Heart right ventricle (tissue), 16 donors: Measurements from ENCODE around the gene DCDC2C. TPM values are rescaled to one million over a fixed set of nuclear protein-coding genes. Genes with fewer than 3 reads are reported as not detected.

Source experiments
- ATAC-seq, 8 donors: fragments of 200-7000 bp; cut with Tn5 transposase; one replicate each; pipeline ENCODE4 v1.9.1; 2020; ENCODE audit warnings: mild to moderate bottlenecking in 8 of 8, moderate library complexity in 8 of 8, moderate number of reproducible peaks in 1 of 8
- DNase-seq, 2 donors: peaks; one replicate each; pipeline ENCODE4 v3.0.0-alpha.2; 2020
- H3K27ac ChIP-seq, 10 donors: fragments of 200-600 bp; sonication (generic) in 2 of 10; one replicate each; pipeline versions ENCODE4 v1.5.0 to v1.8.0; 2020 to 2022; ENCODE audit warnings: mild to moderate bottlenecking in 3 of 10
- H3K27me3 ChIP-seq, 7 donors: fragments of 200-600 bp; one replicate each; pipeline ENCODE4 v1.8.0; 2021 to 2022; ENCODE audit warnings: mild to moderate bottlenecking in 2 of 7
- H3K36me3 ChIP-seq, 9 donors: fragments of 200-600 bp; sonication (generic) in 1 of 9; one replicate each; pipeline versions ENCODE4 v1.5.0 to v1.8.0; 2020 to 2022; ENCODE audit warnings: mild to moderate bottlenecking in 2 of 9
- H3K4me1 ChIP-seq, 9 donors: fragments of 200-600 bp; sonication (generic) in 1 of 9; one replicate each; pipeline versions ENCODE4 v1.5.0 to v1.8.0; 2020 to 2022; ENCODE audit warnings: mild to moderate bottlenecking in 4 of 9
- H3K4me3 ChIP-seq, 10 donors: fragments of 200-600 bp; sonication (generic) in 2 of 10; one replicate each; pipeline versions ENCODE4 v1.5.0 to v1.8.0; 2020 to 2022; ENCODE audit warnings: mild to moderate bottlenecking in 7 of 10, moderate library complexity in 2 of 10
- H3K9me3 ChIP-seq, 11 donors: fragments of 200-600 bp in 10 of 11; sonication (generic) in 2 of 11; one replicate each; pipeline versions ENCODE4 v1.5.0 to v1.8.0; 2013 to 2022; ENCODE audit warnings: mild to moderate bottlenecking in 2 of 11, control low read depth in 1 of 11, moderate library complexity in 1 of 11
- CTCF ChIP-seq, 9 donors: fragments of 200-600 bp; sonication (generic) in 2 of 9; IDR thresholded peaks; one replicate each; pipeline versions ENCODE4 v1.5.0 to v1.8.0; 2021 to 2022; ENCODE audit warnings: antibody characterized with exemption in 9 of 9, mild to moderate bottlenecking in 5 of 9, moderate library complexity in 1 of 9
- WGBS, 2 donors: extraction: QIAGEN DNeasy Blood & Tissue Kit; methylation state at CpG; one replicate each; pipeline ENCODE4 v1.1.7; 2013; ENCODE audit warnings: inconsistent platforms in 1 of 2; 5-methylcytosine and 5-hydroxymethylcytosine counted together
- intact Hi-C, 10 donors: fragments of 100-400 bp; cut with DNase I; formaldehyde crosslinking; loops; one replicate each; pipeline versions ENCODE4 v1.11.1 to v1.14.2; 2022
- polyA plus RNA-seq, 2 donors: library from polyadenylated mRNA; stranded (reverse); fragments of 200-250 nt; gene quantifications; one replicate each; pipeline ENCODE4 v1.2.3, GENCODE V29; 2013
- total RNA-seq, 10 donors: library from RNA; stranded (reverse); fragmentation: NEBNext Ultra II Directional in 3 of 10; extraction: Animal tissue kit (Norgen Biotek cat#: 25700) in 3 of 10; gene quantifications; one replicate each; pipeline versions ENCODE4 v1.2.1 to v1.2.4, GENCODE V29; 2021 to 2023
- donor health status: Arrhythmogenic right ventricular cardiomyopathy.
- donor health status: ischemic (EF 13 %, LVEDD 7.1; RV severe dilation, severe dysfunction).
- donor health status: healthy with polysubstance abuse.
- donor health status: DM: no; HTN: yes; CAD: no.
- donor health status: DM: no; HTN: no; CAD: no.
- donor health status: ischemic (EF 25% LVEDD 6.9; RV normal size, moderate dysfunction).
- donor health status: ischemic (EF 25% LVEDD 5.7; RV mildly dilated, moderate dysfunction).
- donor health status: healthy.
- donor health status: DM: yes; HTN: yes; CAD: no.
- donor health status: Ischemic cardiomyopathy.
- donor health status: ischemic (EF 35%, LVEDD 5.7; RV mildly dilated, moderate dysfunction).
- donor health status: nonischemic (EF 11% LVEDD 7.7; RV severe dilation, severe dysfunction).
- donor health status: DM: yes; HTN: yes; CAD: no.
- donor health status: PGD.
- donor health status: ischemic (EF 29% LVEDD 5.4; RV normal size, mild dysfunction).
- donor health status: nonischemic (EF 23%, LVEDD 6.1; RV moderate dilation, normal function).

The DCDC2C gene
- total and polyA plus RNA-seq, 12 donors, result 0.66 TPM; not detected in 11

DNA sequence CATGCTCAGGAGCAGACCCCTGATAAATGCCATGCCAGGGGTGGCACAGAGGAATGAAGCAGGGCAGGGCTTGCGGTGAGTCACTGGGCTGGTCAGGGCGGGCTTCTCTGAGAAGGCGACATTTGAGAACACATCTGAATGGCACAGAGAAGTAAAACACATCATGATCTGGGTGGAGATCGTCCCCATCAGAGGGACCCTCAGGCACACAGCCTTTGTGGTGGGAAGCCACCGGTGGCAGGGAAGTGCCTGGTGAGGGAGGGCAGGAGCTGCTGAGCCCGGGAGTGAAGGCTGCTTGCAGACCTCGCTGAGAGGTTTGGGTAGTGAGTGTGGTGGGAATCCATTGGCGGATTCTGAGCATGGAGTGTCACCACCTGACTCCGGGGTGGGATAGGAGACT lies 44.5 kb downstream of the DCDC2C start:
- no peaks in the 10 kb centered on the region for H3K9me3 ChIP-seq
- WGBS, 2 donors, result 87 to 91% methylated on average over 9 of the region's 9 CpGs
- no peak overlapping the region for H3K4me3 ChIP-seq
- H3K27me3 ChIP-seq, result peaks cover 0 to 16% (median 5%) of the 10 kb centered on the region in 7 donors
- intact Hi-C loops, result no loop called here
- TF ChIP-seq CTCF (IDR thresholded peaks at IDR 0.05), result no peak
- DNase-seq, result no peak
- H3K4me1 ChIP-seq, result no peaks in the 10 kb centered on the region
- no peaks in the 10 kb centered on the region for H3K36me3 ChIP-seq
- no peak for ATAC-seq
- no peak overlapping the region for H3K27ac ChIP-seq

GRCh38 chr2:3749201-3749600 lies 45.8 kb downstream of the DCDC2C start:
- 79 to 80% methylated on average over 7 of the region's 7 CpGs for WGBS, 2 donors
- H3K4me3 ChIP-seq, result no peak overlapping the region
- H3K27me3 ChIP-seq, result peaks cover 0 to 16% (median 5%) of the 10 kb centered on the region in 7 donors
- intact Hi-C loops, result no loop called here
- no peaks in the 10 kb centered on the region for H3K9me3 ChIP-seq
- no peaks in the 10 kb centered on the region for H3K36me3 ChIP-seq
- no peak overlapping the region for H3K27ac ChIP-seq
- H3K4me1 ChIP-seq, result no peaks in the 10 kb centered on the region
- no peak for ATAC-seq
- no peak for DNase-seq
- TF ChIP-seq CTCF (IDR thresholded peaks at IDR 0.05), result no peak

DNA sequence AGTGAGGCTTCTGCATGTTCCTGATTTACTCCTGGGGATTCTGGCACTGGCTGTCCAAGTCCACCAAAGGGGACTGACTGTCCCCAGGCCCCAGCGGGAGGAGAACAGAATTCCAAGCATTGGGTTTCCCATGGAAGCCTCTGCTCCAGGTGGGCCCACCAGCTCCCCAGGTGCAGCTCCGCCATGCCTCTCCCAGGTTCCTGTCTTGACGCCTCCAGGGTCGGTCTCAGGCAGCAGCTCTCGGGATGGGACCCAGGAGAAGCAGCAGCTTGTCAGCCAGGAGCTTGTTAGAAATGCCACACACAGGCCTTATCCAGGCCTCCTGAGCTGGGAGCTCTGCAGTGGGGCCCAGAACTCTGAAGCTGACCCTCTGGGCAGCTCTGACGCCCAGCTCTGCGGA lies 47.9 kb downstream of the DCDC2C start:
- DNase-seq (no peak), ATAC-seq (no peak)
- Histone ChIP-seq H3K27ac (no peak overlapping the region), H3K36me3 (no peaks in the 10 kb centered on the region), H3K9me3 (no peaks in the 10 kb centered on the region), H3K4me1 (no peaks in the 10 kb centered on the region), H3K4me3 (no peak overlapping the region), H3K27me3 (peaks cover 0 to 26% (median 5%) of the 10 kb centered on the region in 7 donors)
- no peak for TF ChIP-seq CTCF (IDR thresholded peaks at IDR 0.05)
- intact Hi-C loops, result no loop called here
- WGBS, 2 donors, result 76 to 86% methylated on average over 7 of the region's 7 CpGs

- DNase-seq, result no peak
- Histone ChIP-seq H3K27ac (no peak overlapping the region), H3K4me1 (no peaks in the 10 kb centered on the region), H3K9me3 (no peaks in the 10 kb centered on the region), H3K4me3 (no peak overlapping the region), H3K27me3 (peaks cover 0 to 27% (median 3%) of the 10 kb centered on the region in 7 donors), H3K36me3 (no peaks in the 10 kb centered on the region)
- no peak for ATAC-seq
- WGBS, 2 donors, result 38 to 60% methylated on average over 5 of the region's 5 CpGs
- intact Hi-C loops, result no loop called here
- no peak for TF ChIP-seq CTCF (IDR thresholded peaks at IDR 0.05)
Observed at GRCh38 chr2:3751806-3752205, 48.4 kb downstream of the DCDC2C start.
